ENCODE measurements around the gene UBE2E2.
A peak's percentile ranks its signal among the peaks of the same experiment; 100 is the strongest.

The UBE2E2 gene

DNA sequence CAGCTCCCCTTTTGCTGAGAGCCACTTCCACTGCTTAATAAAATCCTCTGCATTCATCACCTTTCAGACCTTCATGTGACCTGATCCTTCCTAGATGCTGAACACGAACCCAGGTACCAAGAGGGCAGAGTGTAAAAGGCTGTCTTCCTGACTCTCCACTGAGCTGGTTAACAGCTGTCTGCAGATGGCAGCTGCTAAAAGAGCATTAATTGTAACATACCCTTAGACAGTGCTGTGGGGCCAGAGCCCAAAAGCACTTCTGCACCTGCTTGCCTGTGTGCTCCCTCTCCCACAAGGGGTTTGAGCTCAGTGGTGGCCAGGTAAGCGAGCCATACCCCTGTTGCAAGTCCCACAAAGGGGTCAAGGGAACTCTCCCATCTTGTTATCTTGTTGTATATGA is 187.3 kb downstream of the UBE2E2 start:
- DNase-seq (ENCODE audit: low spot score), result no peak

DNA sequence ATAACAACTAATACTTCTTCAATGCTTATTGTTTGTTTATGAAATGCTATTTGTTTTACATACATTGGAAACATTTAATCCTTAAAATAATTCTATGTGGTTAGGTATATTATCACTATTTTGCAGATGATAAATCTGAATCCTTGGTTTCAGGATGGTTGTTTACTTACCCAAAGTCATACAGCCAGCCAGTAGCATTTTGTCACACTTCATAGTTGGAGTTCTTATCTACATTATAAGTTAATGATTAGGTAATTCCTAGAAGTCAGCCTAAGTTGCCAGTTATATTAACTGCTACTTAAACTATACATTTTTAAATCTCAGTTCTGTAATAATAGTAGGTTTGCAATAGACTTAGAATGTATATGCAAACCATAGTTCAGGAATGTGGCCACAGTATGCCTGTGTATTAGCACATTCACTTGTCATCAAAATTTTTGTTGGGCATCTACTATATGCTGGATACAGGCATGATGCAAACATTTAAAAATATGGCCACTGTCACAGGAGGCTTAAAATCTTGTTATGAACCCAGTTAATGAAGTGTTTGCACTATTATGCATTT is 187.9 kb downstream of the UBE2E2 start:
- DNase-seq (ENCODE audit: low spot score), result no peak

DNA sequence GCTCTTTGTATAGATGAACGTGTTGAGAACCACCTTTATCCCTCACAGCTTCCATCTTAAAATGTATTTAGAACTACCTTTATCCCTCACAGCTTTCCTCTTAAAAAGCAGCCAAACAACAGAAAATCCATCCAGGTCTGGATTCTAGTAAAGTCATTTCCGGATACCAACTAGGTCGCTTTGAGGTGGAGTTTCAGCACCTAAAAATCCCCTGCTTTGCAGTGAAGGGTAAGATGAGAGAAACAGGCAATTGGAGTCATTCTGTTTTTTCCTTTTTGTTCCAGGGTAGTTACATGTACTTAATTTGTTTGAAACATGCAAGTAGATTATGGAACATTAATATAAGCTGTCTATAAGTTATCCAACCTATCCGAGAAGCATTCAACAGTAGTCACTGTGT is 192.0 kb downstream of the UBE2E2 start:
- no peak for DNase-seq (ENCODE audit: low spot score)

DNA sequence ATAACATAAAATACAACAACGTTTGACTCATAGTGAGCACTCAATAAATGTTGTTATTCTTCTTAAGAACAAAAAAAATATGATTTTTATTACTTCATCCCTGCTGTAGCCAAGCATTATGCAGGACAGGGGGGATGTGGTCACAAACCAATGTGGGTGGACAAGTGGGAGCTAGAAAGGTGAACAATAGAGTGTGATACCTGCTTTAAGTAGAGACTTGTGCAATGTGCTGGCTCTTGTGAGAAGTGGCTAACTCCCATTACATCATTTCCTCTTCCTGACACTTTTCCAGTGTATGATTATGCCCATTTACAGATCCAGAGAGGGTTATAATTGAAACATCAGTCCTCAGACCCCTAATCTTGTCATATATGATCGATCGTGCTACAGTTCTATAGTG is 193.6 kb downstream of the UBE2E2 start:
- no peak for DNase-seq (ENCODE audit: low spot score)

DNA sequence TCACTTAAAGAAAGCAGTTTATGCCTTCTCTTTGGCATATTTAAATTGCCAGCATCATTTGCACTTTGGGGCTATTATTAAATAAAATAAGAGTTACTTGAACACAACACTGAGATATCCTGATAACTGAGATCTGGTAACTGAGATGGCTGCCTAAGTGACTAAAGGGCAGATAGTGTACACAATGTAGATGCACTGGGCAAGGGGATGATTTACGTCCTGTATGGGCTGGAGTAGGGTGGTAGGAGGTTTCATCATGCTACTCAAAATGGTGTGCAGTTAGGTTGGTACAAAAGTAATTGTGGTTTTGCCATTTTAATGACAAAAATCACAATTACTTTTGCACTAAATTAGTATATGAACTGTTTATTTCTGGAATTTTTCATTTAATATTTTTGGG is 196.1 kb downstream of the UBE2E2 start:
- DNase-seq (ENCODE audit: low spot score), result no peak

DNA sequence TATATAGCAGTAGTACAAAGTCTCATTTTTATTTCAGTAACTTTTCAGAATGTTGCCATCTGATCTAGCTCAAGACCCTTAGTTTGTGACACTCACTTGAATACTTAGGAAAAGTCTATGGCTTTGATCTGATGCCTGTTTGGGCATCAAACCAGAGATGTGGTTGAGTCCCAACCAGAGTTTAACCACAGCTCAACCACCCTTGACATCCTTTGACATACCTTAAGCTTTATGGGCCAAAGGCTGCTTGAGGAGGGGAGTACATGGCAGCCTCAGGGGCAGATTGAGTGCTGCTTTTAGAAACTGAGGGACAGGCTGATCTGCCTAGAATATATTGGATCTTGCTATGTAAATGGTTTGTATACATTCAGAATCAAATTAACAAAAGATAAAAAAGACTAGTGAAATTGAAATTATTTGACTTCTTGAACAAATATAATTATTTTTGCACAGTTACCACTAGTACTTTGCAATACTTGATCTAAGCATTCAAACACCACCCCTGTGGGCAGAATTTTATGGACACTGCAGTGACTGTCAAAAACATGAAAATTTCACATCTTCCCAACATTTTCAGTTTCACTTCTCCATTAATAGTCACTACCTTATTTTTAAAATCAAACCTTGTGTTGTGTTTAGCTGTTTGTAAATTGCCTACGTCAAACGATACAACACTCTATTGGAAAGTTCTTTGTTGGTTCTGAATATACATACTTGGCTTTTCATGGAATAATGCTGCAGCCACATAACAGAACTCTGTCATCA is 199.8 kb downstream of the UBE2E2 start:
- DNase-seq (ENCODE audit: low spot score), result no peak

DNA sequence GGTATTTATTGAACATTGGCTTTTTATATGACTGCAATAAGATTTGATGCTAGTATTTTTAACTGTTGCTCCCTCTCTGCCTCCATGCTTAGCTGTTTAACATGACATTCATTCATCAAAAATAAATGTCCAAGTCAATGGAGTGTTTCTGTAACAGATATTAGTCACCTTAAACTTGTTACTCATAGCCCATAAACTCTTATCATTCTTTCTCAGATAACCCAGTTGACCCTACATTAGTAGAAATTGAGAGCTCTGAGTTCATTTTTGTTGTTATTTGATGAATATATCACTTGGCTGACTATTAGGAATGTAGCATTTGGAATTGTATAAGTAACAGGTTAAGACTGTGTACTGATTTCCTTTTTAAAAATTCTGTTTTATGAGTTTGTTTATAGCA is 201.1 kb downstream of the UBE2E2 start:
- peak; percentile 7 for DNase-seq (ENCODE audit: low spot score)

DNA sequence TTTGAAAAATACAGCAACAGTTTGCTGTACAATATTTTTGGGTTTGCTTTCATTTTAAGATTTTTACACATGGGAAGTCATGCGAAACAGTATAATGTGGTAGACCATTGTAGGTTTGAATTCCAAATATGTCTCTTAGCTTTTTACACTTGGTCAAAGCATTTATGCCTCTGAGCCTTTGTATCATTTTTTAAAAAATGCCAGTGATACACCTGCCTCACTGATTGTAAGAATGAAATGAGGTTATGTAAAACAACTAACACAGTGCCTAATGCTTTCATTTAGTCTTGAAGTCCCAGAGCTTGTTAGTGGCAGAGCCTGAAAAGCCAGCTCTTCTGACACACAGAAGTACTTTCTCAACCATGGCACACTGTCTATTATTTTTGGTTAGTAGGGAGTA is 202.0 kb downstream of the UBE2E2 start:
- no peak for DNase-seq (ENCODE audit: low spot score)

DNA sequence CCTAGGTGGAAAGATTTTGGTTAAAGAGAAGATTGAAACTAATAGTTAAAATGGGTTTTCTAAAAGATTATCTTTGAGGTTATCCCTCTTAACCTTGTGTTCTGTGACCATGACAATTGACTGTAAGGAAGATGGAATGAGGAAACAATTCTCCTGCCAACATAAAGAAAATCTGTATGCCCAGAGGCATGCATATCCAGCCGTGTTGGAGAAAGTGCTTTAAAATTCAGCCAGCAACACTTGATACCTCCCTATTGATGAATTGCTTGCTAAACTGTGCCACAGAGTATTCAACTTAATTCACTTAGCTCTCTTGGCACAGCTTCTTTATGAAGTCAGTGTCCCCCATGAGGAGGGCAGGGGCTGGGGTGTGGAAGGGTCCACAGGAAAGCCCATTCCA is 203.5 kb downstream of the UBE2E2 start:
- DNase-seq (ENCODE audit: low spot score), result no peak

DNA sequence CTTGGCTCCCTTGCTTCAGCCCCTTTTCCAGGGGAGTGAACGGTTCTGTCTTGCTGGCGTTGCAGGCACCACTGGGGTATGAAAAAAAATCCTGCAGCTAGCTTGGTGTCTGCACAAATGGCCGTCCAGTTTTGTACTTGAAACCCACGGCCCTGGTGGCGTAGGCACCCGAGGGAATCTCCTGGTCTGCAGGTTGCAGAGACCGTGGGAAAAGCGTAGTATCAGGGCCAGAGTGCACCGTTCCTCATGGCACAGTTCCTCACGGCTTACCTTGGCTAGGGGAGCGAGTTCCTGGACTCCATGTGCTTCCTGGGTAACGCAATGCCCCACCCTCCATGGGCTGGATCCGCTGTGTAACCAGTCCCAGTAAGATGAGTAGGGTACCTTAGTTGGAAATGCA is 214.9 kb downstream of the UBE2E2 start:
- DNase-seq (ENCODE audit: low spot score), result no peak

DNA sequence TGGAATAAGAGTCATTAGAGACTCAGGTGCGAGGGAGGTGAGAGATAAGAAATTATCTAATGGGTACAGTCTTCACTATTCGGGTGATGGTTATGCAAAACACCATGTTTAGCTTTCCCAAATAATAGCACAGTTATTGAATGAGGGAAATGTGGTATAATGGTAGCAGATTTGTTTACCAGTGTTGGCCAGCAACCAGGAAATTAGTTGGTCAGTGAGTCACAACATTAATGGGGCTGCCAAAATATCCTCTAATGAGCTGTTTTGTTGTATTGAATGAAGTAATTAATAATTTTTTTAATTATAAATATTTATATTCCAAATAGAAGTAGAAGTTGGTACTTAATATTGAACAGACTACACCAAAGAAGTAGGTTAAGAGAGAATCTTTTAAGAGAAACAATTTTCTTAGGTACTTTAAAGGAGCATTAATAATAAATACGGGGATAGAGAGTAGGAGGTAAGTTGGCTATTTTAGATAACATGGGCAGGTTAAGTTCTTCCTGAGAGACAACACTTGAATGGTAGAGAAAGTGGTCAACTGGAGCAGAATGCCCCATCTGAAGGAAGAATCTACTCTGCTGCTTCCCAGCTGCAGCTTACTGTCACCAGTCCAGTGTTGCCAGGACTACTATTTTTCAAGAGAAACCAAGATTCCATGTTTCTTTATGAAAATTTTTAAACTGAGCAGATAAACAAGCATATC is 218.8 kb downstream of the UBE2E2 start:
- DNase-seq (ENCODE audit: low spot score), result no peak

DNA sequence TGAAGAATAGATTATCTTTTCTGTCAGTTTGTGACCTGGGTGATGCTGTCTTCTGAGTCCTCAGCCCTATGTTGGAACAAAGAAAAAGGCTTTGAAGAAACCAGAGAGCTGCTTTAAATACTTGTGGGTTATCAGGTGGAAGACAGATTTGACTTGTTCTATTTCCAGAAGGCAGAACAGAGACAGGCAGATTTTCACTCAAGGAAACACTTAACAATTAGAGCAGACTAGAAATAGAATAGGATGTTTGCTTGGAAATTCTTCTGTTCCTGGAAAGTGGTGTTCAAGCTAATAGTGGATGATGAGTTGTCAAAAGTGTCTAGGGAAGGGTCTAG is 219.4 kb downstream of the UBE2E2 start:
- DNase-seq (ENCODE audit: low spot score), result no peak

DNA sequence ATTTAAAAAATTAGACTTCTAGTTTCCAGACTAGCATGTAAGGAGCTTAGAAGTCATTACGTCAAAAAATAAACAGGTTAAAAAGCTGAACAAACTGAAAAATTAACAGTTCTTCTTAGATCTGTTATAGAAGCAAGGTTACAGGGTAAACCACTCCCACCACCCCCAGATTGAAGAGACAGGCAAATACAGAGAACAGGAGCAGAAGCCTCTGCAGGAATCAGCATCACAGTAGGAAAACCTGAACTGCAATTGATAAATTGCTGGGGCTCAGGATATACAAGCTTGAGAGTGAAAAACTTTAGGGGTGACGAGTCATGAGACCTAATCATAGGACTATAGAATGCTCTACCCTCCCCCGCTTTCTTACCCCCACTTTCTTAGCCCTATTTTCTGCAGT is 222.3 kb downstream of the UBE2E2 start:
- no peak for DNase-seq (ENCODE audit: low spot score)

DNA sequence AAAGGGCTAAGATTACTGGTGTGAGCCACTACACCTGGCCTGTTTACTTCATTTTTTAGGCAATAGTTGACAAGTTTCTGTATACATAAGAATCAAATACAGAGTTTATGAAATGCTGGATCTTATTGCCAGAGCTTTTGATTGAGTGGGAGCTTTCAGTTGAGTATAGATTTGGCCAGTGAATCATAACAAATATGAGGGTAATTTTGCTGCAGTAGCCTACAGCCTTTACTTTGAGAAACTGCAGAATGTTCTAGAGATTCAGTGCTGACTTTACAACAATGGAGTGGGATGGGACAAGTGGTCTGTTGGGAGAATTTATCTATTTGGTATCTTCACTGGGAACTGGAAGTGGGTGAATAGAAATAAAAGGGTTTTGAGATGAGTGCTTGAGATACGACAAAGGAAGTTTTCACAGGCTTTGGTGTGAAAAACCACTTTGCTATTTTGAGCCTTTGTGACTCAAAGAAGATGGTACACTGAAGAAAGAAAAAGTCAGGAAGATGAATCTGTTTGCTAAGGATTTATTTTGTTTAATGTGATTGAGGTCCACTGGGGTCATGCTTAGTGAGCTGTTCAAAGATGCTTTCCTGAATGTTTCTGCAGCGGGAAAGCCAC is 227.8 kb downstream of the UBE2E2 start:
- no peak for DNase-seq (ENCODE audit: low spot score)

DNA sequence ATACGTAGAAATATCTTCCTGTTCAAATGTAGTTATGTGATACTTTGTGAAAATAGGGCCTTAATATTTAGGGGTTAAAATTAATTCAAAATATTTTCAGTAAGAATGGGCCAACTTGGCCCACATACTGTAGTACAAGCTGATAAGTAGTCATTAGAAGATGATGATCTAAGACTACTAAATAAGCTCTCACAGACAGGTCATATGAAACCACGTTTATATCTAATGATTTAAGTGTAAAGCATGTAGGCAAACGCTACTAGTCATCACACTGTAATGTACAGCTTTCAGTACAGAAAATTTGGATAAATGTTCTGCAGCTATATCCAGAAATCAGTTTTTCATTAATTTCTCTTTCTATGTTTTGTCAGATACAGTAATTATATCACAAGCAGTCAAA is 228.6 kb downstream of the UBE2E2 start:
- DNase-seq (ENCODE audit: low spot score), result no peak

DNA sequence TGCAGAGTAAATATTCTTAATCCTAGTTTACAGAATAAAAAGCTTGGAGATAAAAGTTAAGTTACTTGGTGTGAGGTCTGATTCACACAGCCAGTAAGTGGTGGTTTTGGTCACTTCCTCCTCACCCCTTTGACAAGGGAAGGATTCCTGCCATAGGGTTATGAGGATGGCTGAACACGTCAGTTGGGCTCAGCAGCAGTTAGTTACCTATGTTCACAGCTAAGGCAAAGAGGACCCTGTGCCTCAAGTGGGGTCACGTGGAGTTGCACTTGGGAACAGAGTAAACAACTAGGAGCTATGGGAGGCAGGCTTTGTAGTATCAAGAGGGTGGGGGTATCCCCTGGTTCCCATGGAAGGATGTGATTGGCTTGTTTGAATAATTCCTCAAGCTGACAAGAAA is 232.2 kb downstream of the UBE2E2 start:
- DNase-seq (ENCODE audit: low spot score), result no peak

DNA sequence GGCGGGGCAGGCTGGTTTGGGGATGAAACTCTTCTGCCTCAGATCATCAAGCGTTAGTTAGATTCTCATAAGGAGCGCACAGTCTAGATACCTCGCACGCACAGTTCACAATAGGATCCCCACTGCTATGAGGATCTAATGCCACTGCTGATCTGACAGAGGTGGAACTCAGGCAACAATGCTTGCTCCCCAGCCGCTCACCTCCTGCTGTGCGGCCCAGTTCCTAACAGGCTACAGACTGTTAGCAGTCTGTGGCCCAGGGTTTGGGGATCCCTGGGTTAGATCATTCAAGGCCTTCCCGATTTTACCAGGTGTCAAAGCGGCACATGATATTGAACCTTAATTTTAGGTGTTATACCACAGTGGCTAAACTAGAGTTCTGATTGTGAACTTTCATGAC is 232.8 kb downstream of the UBE2E2 start:
- no peak for DNase-seq (ENCODE audit: low spot score)

DNA sequence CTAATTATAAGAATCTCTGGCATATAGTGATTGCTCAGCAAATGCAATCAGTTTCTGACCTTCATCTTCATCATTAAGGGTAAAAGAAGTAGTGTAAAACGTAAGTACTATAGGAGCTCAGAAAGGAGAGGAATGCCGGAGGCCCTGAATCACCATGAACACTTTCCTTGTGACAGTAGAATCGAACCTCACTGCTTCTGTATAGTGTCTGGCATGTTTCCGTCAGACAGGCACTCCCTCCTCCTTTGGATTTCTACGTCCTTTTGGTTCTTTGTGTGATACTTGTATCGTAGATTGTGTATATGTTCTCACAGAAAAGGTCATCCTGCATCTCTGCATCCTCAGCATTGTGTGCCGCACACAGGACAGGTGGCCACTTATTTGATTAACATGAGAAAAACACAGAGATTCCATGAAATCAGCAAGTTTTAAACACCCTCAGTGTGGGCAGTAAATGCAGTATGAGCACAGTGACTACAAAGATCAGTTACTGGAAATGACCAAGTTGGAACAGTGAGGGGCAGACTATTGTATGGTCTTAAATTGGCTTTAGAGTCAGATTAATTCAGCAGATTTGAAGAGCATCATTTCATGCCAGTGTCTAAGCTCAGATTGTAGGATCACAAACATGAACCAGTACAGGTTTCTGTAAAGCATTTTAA is 234.5 kb downstream of the UBE2E2 start:
- DNase-seq (ENCODE audit: low spot score), result no peak

DNA sequence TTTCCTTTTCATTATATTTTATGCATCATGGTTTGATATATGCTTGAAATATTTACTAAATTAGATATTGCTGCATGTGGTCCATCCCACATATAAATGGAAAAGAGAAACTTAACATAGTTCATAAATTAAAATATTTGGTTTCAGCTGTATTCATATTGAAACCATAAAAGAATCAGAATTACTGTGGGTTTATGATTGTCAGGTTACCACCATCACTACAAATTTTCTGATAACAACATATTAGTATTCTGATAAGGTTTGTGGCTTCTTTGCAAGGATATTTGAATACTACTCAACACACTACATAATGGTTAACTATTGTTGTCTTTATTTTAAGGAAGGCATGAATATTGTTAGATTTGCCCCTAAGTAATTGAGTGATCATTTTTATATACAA is 235.5 kb downstream of the UBE2E2 start:
- no peak for DNase-seq (ENCODE audit: low spot score)

DNA sequence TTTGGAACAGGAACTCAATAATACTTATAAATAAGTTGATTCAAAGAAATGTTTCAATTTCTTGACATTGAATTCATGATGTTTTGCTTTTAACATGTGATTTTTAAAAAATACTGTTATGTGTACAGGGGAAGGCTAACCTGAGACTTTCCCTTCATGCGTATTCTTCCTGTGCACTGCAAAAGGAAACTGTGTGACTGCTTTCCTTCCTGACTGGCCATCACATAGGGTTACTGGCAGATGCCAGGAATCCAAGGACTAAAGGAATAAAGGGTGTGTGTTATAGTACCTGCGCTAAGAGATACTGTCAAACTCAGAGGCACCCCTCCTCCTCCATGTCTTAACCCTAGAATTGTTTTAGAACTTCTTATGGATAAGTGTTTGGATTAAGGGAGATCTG is 236.0 kb downstream of the UBE2E2 start:
- DNase-seq (ENCODE audit: low spot score), result no peak

DNA sequence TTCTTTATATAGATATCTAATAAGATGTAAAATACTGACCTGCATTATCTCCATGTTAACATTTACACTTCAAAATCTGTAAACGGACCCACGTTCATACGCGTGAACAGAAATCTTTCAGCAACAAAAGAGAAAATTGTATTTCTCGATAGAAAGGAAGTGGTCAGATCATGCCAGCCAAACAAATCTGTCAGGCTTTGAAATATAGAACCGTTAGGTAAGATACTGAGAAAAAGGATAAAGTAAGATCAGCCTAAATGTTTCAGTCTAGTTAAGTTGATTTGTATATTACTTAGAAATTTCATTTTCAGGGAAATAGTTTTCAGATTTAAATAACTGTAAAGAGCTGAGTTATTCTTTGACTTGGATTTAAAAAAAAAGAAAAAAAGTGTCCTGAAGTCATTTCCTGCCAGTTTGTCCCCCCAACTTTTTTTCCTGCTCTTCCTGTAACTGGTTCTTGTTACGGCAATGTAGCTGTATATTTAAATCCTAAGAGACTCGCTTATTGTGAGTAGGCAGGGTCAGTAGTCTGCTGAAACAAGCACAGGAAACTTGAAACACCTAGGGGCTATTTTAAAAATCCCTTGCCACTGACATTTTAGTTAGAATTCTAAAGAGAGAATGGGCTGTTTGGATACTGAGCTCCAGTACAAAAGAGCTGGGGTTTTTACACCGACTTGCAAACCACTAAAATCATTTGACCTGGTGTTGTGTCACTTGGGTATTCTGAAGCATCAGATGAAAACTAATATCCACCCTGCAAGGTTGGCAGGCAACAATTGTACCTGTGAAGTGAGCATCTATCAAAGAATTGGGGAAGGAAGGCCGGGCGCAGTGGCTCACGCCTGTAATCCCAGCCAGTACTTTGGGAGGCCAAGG is 237.5 kb downstream of the UBE2E2 start:
- DNase-seq (ENCODE audit: low spot score), result no peak

Measured in LoVo (cell line).